NCI-H1436 treated with DMSO at 0.1 percent for 48 hours (cell line): ENCODE data around the gene FAM186B.

ENCODE experiments used
- DNase-seq: peaks from one replicate; lab custom pipeline; 2025; lab: John Stamatoyannopoulos, UW

The FAM186B gene

GRCh38 chr12:49537752-49538509 is 67.5 kb downstream of the FAM186B start:
- no peak for DNase-seq
